ENCODE results near the gene GLRB. TPM values are rescaled to one million over a fixed set of nuclear protein-coding genes. Genes with fewer than 3 reads are reported as not detected.

Gene GLRB
- total and polyA plus RNA-seq, 9 of the 15 experiments (the other 6 are each of a cell fraction or from before 2014, with no cell fraction given) = not detected

DNA sequence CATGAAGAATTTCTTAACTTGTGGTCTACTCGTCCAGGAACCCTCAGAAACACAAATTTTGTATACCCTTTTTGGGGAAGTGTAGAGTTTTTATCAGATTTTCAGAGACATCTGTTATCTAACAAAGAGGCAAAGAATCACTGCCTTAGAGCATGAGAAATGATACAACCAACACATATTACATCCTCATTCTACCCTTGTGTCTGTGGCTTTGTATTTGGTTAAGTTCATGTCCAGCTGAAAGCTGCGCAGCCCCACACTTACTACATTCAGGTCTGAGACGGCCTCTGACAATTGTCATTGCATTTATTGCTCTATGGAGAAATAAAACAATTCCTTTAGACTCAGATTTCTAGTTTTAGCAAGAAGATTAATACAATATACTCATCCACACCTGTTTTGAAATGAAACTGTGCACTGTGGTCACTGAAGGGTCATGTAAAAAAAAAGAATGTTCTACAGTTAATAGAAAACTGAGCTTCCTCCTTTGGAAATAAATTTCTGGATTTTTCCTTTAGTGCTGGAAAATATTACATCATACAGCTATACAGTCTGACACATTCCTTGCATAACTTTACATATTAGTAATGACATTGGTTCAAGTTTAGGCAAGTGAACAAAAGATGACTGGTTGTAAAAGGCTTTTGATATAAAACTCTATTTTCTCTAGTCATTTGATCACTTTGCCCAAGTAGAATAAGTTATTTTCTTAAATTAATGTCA lies 39.8 kb downstream of the GLRB start (continued):
- TF ChIP-seq, protein P1, sequence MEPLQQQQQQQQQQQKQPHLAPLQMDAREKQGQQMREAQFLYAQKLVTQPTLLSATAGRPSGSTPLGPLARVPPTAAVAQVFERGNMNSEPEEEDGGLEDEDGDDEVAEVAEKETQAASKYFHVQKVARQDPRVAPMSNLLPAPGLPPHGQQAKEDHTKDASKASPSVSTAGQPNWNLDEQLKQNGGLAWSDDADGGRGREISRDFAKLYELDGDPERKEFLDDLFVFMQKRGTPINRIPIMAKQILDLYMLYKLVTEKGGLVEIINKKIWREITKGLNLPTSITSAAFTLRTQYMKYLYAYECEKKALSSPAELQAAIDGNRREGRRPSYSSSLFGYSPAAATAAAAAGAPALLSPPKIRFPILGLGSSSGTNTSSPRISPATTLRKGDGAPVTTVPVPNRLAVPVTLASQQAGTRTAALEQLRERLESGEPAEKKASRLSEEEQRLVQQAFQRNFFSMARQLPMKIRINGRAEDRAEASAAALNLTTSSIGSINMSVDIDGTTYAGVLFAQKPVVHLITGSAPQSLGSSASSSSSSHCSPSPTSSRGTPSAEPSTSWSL (CRISPR knock-in tag; IDR thresholded peaks at IDR 0.05; ENCODE audit: borderline replicate concordance) = no peak
- TF ChIP-seq XRCC4 (IDR thresholded peaks at IDR 0.05; ENCODE audit: extremely low read depth, insufficient read depth, insufficient read length) = no peak
- TF ChIP-seq SREBF2 (CRISPR knock-in tag; IDR thresholded peaks at IDR 0.05) = no peak
- no peak for TF ChIP-seq NR1H2 (CRISPR knock-in tag; IDR thresholded peaks at IDR 0.05)
- no peak for TF ChIP-seq HSF4 (CRISPR knock-in tag; IDR thresholded peaks at IDR 0.05; ENCODE audit: borderline replicate concordance)
- TF ChIP-seq, protein P2, sequence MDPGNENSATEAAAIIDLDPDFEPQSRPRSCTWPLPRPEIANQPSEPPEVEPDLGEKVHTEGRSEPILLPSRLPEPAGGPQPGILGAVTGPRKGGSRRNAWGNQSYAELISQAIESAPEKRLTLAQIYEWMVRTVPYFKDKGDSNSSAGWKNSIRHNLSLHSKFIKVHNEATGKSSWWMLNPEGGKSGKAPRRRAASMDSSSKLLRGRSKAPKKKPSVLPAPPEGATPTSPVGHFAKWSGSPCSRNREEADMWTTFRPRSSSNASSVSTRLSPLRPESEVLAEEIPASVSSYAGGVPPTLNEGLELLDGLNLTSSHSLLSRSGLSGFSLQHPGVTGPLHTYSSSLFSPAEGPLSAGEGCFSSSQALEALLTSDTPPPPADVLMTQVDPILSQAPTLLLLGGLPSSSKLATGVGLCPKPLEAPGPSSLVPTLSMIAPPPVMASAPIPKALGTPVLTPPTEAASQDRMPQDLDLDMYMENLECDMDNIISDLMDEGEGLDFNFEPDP (CRISPR knock-in tag; IDR thresholded peaks at IDR 0.05) = no peak
- no peak for TF ChIP-seq CBFA2T2 (conservative IDR thresholded peaks at IDR 0.05)
- no peak for TF ChIP-seq PHF20 (IDR thresholded peaks at IDR 0.05; ENCODE audit: partially characterized antibody)

DNA sequence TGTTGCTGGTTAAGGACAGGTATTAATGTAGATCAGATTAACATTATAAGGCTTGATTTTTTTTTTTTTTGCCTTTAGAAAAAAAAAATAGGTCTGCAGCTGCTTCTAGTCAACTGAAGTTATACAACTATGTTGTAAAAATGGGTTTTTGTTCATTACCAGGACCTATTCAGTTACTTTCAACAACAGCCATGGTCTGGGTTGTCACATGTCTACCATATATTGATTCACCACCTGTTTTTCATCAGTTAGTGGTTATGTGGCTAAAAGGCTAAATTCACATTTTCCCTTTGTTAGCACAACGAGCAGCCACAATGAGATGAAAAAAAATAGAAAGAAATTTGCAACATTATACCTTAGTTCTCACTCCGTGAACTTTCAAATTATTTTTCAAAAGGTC lies 45.5 kb downstream of the GLRB start:
- WGBS (ENCODE audit: insufficient coverage, low coverage, missing lambda C conversion rate) = 0% methylated on average over 2 of the region's 2 CpGs
- H3K9me1 ChIP-seq (ENCODE audit: control insufficient read depth, insufficient read depth, low read length) = no peaks in the 10 kb centered on the region
- H3K79me2 ChIP-seq (ENCODE audit: control insufficient read depth, insufficient read depth, low read length) = no peaks in the 10 kb centered on the region
- CTCF ChIA-PET (ENCODE audit: low intra/inter-chr PET ratio) = no interaction called here
- no peak for DNase-seq (ENCODE audit: extremely low read depth in 1 of 4, low spot score in 3 of 4)
- H3K9me3 ChIP-seq (replicated peaks; ENCODE audit: control insufficient read depth, insufficient read depth, low read depth, low read length) = no peaks in the 10 kb centered on the region
- no TSS peak for BruUV-seq (replicated peaks)
- no peak overlapping the region for H3K27ac ChIP-seq (ENCODE audit: extremely low read depth, low read depth, low read length)
- no peak for ATAC-seq
- H3K9ac ChIP-seq (ENCODE audit: insufficient read depth in 1 of 2, low read depth in 2 of 2, low read length in 2 of 2) = no peak overlapping the region
- POLR2A ChIA-PET = no interaction called here
- H3K27me3 ChIP-seq (ENCODE audit: control insufficient read depth in 2 of 2, insufficient read depth in 2 of 2, low read length in 2 of 2) = no peaks in the 10 kb centered on the region
- no peaks in the 10 kb centered on the region for H3K4me1 ChIP-seq (replicated peaks in 1 of 2; ENCODE audit: control insufficient read depth in 2 of 2, insufficient read depth in 2 of 2, low read length in 2 of 2)
- H2AFZ ChIP-seq (ENCODE audit: low read depth, low read length) = no peak overlapping the region
- H3K4me2 ChIP-seq (ENCODE audit: insufficient read depth, low read length) = no peak overlapping the region
- H4K20me1 ChIP-seq (replicated peaks; ENCODE audit: control insufficient read depth, insufficient read depth, low read length) = no peaks in the 10 kb centered on the region
- intact Hi-C loops (cut with micrococcal nuclease) (no loop called here), in situ Hi-C loops (cut with MboI) (no loop called here)
- no peaks in the 10 kb centered on the region for H3K36me3 ChIP-seq (ENCODE audit: control insufficient read depth, insufficient read depth, low read length)
- no peak overlapping the region for H3K4me3 ChIP-seq
- no peak for FAIRE-seq
- TF ChIP-seq TSC22D4 (tag; IDR thresholded peaks at IDR 0.05) = no peak
- TF ChIP-seq, protein P3, sequence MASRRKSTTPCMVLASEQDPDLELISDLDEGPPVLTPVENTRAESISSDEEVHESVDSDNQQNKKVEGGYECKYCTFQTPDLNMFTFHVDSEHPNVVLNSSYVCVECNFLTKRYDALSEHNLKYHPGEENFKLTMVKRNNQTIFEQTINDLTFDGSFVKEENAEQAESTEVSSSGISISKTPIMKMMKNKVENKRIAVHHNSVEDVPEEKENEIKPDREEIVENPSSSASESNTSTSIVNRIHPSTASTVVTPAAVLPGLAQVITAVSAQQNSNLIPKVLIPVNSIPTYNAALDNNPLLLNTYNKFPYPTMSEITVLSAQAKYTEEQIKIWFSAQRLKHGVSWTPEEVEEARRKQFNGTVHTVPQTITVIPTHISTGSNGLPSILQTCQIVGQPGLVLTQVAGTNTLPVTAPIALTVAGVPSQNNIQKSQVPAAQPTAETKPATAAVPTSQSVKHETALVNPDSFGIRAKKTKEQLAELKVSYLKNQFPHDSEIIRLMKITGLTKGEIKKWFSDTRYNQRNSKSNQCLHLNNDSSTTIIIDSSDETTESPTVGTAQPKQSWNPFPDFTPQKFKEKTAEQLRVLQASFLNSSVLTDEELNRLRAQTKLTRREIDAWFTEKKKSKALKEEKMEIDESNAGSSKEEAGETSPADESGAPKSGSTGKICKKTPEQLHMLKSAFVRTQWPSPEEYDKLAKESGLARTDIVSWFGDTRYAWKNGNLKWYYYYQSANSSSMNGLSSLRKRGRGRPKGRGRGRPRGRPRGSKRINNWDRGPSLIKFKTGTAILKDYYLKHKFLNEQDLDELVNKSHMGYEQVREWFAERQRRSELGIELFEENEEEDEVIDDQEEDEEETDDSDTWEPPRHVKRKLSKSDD (conservative IDR thresholded peaks at IDR 0.05; ENCODE audit: low read length) = no peak
- TF ChIP-seq SRSF7 (optimal IDR thresholded peaks at IDR 0.05; ENCODE audit: low read depth, low read length) = no peak
- no peak for TF ChIP-seq ZNF76 (CRISPR knock-in tag; IDR thresholded peaks at IDR 0.05; ENCODE audit: borderline replicate concordance)
- no peak for TF ChIP-seq PHF8 (IDR thresholded peaks at IDR 0.05; ENCODE audit: borderline replicate concordance, low read length)
- no peak for TF ChIP-seq MEF2A (IDR thresholded peaks at IDR 0.05; ENCODE audit: control insufficient read depth, low read depth, low read length)
- no peak for TF ChIP-seq HEY1 (CRISPR knock-in tag; IDR thresholded peaks at IDR 0.05; ENCODE audit: borderline replicate concordance)
- no peak for TF ChIP-seq ZNF274 (IDR thresholded peaks at IDR 0.05; ENCODE audit: borderline replicate concordance, low read depth, low read length)

All from K562 (cell line).